H9 (cell line): Measurements from ENCODE around the gene FAM149B1. TPM values are rescaled to one million over a fixed set of nuclear protein-coding genes. Genes with fewer than 3 reads are reported as not detected.

Experiments
- DNase-seq: peaks from one replicate; pipeline ENCODE4 v3.0.0-alpha.2; 2017
- H2AFZ ChIP-seq: one replicate; pipeline ENCODE4 v1.6.1; 2013; ENCODE audit warnings: mild to moderate bottlenecking, low read length, control low read depth, moderate library complexity
- H2AK5ac ChIP-seq: 2 replicates; pipeline ENCODE4 v1.6.1; 2013; ENCODE audit warnings: low read length, control low read depth, mixed read lengths; ENCODE audit not compliant: insufficient read length
- H2BK120ac ChIP-seq: one replicate; pipeline ENCODE4 v1.6.1; 2013; ENCODE audit warnings: low read depth, mild to moderate bottlenecking, low read length, control low read depth, inconsistent platforms; ENCODE audit not compliant: poor library complexity, severe bottlenecking
- H2BK12ac ChIP-seq: 2 replicates; pipeline ENCODE4 v1.6.1; 2013; ENCODE audit warnings: low read length, control low read depth, mixed read lengths, low read depth; ENCODE audit not compliant: insufficient read length
- H2BK15ac ChIP-seq: 2 replicates; pipeline ENCODE4 v1.6.1; 2013; ENCODE audit warnings: low read depth, low read length, control low read depth
- H2BK20ac ChIP-seq: one replicate; pipeline ENCODE4 v1.6.1; 2013; ENCODE audit warnings: low read depth, mild to moderate bottlenecking, low read length, control low read depth, inconsistent platforms; ENCODE audit not compliant: poor library complexity, severe bottlenecking
- H2BK5ac ChIP-seq: 2 replicates; pipeline ENCODE4 v1.6.1; 2013; ENCODE audit warnings: low read length, control low read depth, mixed read lengths; ENCODE audit not compliant: insufficient read length
- H3K14ac ChIP-seq: 2 replicates; pipeline ENCODE4 v1.6.1; 2013; ENCODE audit warnings: low read length, control low read depth; ENCODE audit not compliant: insufficient read depth
- H3K18ac ChIP-seq: 2 replicates; pipeline ENCODE4 v1.6.1; 2013; ENCODE audit warnings: low read depth, mild to moderate bottlenecking, mixed read lengths, low read length, control low read depth; ENCODE audit not compliant: insufficient read length
- H3K23ac ChIP-seq: 2 replicates; pipeline ENCODE4 v1.6.1; 2013; ENCODE audit warnings: low read length, control low read depth, mixed read lengths, low read depth; ENCODE audit not compliant: insufficient read length
- H3K23me2 ChIP-seq: 2 replicates; pipeline ENCODE4 v1.6.1; 2013; ENCODE audit warnings: low read depth, mild to moderate bottlenecking, mixed read lengths, low read length, control low read depth; ENCODE audit not compliant: insufficient read length, poor library complexity, severe bottlenecking
- H3K27ac ChIP-seq: 2 replicates; pipeline ENCODE4 v1.5.1; 2013; ENCODE audit warnings: low read length, control low read depth, mixed read lengths, low read depth; ENCODE audit not compliant: insufficient read length
- H3K27me3 ChIP-seq: 2 replicates; pipeline ENCODE4 v1.6.1; 2013; ENCODE audit warnings: low read length, control low read depth, inconsistent platforms; ENCODE audit not compliant: insufficient read depth
- H3K4ac ChIP-seq: 2 replicates; pipeline ENCODE4 v1.6.1; 2013; ENCODE audit warnings: low read depth, mild to moderate bottlenecking, control low read depth, inconsistent platforms, low read length, moderate library complexity
- H3K4me1 ChIP-seq: 2 replicates; pipeline ENCODE4 v1.6.1; 2013; ENCODE audit warnings: low read length, control low read depth, inconsistent platforms; ENCODE audit not compliant: insufficient read depth
- H3K4me2 ChIP-seq: 2 replicates; pipeline ENCODE4 v1.6.1; 2013; ENCODE audit warnings: low read length, control low read depth, mixed read lengths; ENCODE audit not compliant: insufficient read length, insufficient read depth
- H3K56ac ChIP-seq: 2 replicates; pipeline ENCODE4 v1.6.1; 2013; ENCODE audit warnings: low read depth, mild to moderate bottlenecking, mixed read lengths, low read length, control low read depth; ENCODE audit not compliant: insufficient read length
- H3K79me1 ChIP-seq: 2 replicates; pipeline ENCODE4 v1.6.1; 2013; ENCODE audit warnings: low read depth, mild to moderate bottlenecking, moderate library complexity, low read length, control low read depth, inconsistent platforms; ENCODE audit not compliant: insufficient read depth, poor library complexity, severe bottlenecking
- H3K79me2 ChIP-seq: 2 replicates; pipeline ENCODE4 v1.6.1; 2013; ENCODE audit warnings: low read length, control low read depth, inconsistent platforms; ENCODE audit not compliant: insufficient read depth
- H3K9ac ChIP-seq: 2 replicates; pipeline ENCODE4 v1.6.1; 2013; ENCODE audit warnings: low read length, control low read depth, mixed read lengths; ENCODE audit not compliant: insufficient read length; ENCODE audit errors: extremely low read depth
- H3K9me3 ChIP-seq: one replicate; pipeline ENCODE4 v1.6.1; 2013; ENCODE audit warnings: low read depth, low read length, inconsistent platforms; ENCODE audit not compliant: control insufficient read depth
- H3T11ph ChIP-seq: one replicate; pipeline ENCODE4 v1.6.1; 2013; ENCODE audit warnings: mild to moderate bottlenecking, low read length, control low read depth, inconsistent platforms
- H4K20me1 ChIP-seq: one replicate; pipeline ENCODE4 v1.6.1; 2013; ENCODE audit not compliant: control insufficient read depth, insufficient read length, insufficient read depth
- H4K5ac ChIP-seq: 2 replicates; pipeline ENCODE4 v1.6.1; 2013; ENCODE audit warnings: low read depth, mild to moderate bottlenecking, mixed read lengths, low read length, control low read depth; ENCODE audit not compliant: insufficient read length
- H4K8ac ChIP-seq: replicated peaks from 2 replicates; pipeline ENCODE4 v1.6.1; 2013; ENCODE audit warnings: low read length, control low read depth, mixed read lengths, low read depth; ENCODE audit not compliant: insufficient read length
- H4K91ac ChIP-seq: 2 replicates; pipeline ENCODE4 v1.6.1; 2013; ENCODE audit warnings: low read depth, mild to moderate bottlenecking, moderate library complexity, mixed read lengths, low read length, control low read depth; ENCODE audit not compliant: insufficient read length
- H3K27ac Mint-ChIP-seq, 3 experiments: 2 replicates in 2 of 3; 3 replicates in 1 of 3; pipeline ENCODE4 v1.8.0; 2020 to 2021; ENCODE audit warnings: mixed read lengths in 3 of 3, mild to moderate bottlenecking in 1 of 3, moderate library complexity in 1 of 3
- H3K27me3 Mint-ChIP-seq: 2 replicates; pipeline ENCODE4 v1.8.0; 2021; ENCODE audit warnings: low read depth, mild to moderate bottlenecking, moderate library complexity, mixed read lengths
- H3K36me3 Mint-ChIP-seq, 3 experiments: 2 replicates in 2 of 3; 3 replicates in 1 of 3; pipeline ENCODE4 v1.8.0; 2020 to 2021; ENCODE audit warnings: low read depth in 3 of 3, mixed read lengths in 3 of 3; ENCODE audit not compliant: insufficient read depth in 1 of 3
- H3K4me1 Mint-ChIP-seq, 2 experiments: 2 replicates each; pipeline ENCODE4 v1.8.0; 2020; ENCODE audit warnings: mixed read lengths in 2 of 2
- H3K4me3 Mint-ChIP-seq, 2 experiments: 2 replicates in 1 of 2; 3 replicates in 1 of 2; pipeline ENCODE4 v1.8.0; 2020 to 2021; ENCODE audit warnings: mild to moderate bottlenecking in 2 of 2, mixed read lengths in 2 of 2, moderate library complexity in 1 of 2
- H3K9me3 Mint-ChIP-seq, 2 experiments: 2 replicates in 1 of 2; 3 replicates in 1 of 2; pipeline ENCODE4 v1.8.0; 2020; ENCODE audit warnings: mild to moderate bottlenecking in 2 of 2, mixed read lengths in 2 of 2, moderate library complexity in 1 of 2
- WGBS: extraction: QIAGEN DNeasy Blood & Tissue Kit; methylation state at CpG from one replicate; pipeline ENCODE4 v1.1.7; 2013; ENCODE audit warnings: missing lambda C conversion rate, low lambda C conversion rate, mixed read lengths; ENCODE audit not compliant: insufficient read length; ENCODE audit errors: extremely low coverage; 5-methylcytosine and 5-hydroxymethylcytosine counted together
- total RNA-seq: library from RNA; stranded (reverse); gene quantifications from 2 replicates; pipeline ENCODE4 v1.2.1, GENCODE V29; 2021
- TF ChIP-seq, protein P1 (sequence below): fragments of 200-600 bp; sonication (generic); conservative IDR thresholded peaks from 3 replicates; pipeline ENCODE4 v1.8.0; 2021; ENCODE audit warnings: antibody characterized with exemption, mild to moderate bottlenecking

FAM149B1 gene
- total RNA-seq, 1 experiment from 2014 or later, result 17.9 TPM

DNA sequence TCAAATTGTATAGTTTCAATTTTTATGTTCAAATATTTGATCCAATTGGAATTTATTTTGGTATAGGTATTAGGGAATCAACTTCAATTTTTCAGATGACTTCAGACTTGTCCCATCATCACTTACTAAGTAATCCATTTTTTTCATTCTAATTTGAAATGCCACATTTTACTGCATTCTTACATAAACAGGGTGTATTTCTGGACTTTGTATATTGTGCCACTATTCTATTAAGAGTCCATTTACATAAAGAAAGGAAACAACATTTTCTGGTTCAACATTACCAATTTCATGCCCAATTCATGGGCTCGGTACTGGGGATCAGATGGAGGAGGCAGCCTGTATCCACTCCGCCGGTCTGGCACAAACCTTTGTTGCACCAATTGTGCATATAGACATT is 15.9 kb upstream of the FAM149B1 start:
- no peak overlapping the region for H2BK15ac ChIP-seq
- H3K79me1 ChIP-seq, result no peaks in the 10 kb centered on the region
- H2BK12ac ChIP-seq, result no peak overlapping the region
- H2BK5ac ChIP-seq, result no peak overlapping the region
- WGBS, result no CpG with 5 or more reads among the region's 3 CpGs
- no peak overlapping the region for H3K9ac ChIP-seq
- H3K14ac ChIP-seq, result no peak overlapping the region
- no peak overlapping the region for H3K27ac ChIP-seq
- no peaks in the 10 kb centered on the region for H3K4me1 Mint-ChIP-seq
- no peak overlapping the region for H3K18ac ChIP-seq
- peaks cover 32 to 72% (median 45%) of the 10 kb centered on the region in 3 experiments for H3K36me3 Mint-ChIP-seq
- no peak overlapping the region for H2BK120ac ChIP-seq
- no peak overlapping the region for H3K4me2 ChIP-seq
- H3K23me2 ChIP-seq, result no peaks in the 10 kb centered on the region
- H2AFZ ChIP-seq, result no peak overlapping the region
- no peaks in the 10 kb centered on the region for H3K27me3 ChIP-seq
- H3K4me3 Mint-ChIP-seq, result no peak overlapping the region
- no peak overlapping the region for H2BK20ac ChIP-seq
- no peaks in the 10 kb centered on the region for H3K27me3 Mint-ChIP-seq
- H3K4ac ChIP-seq, result no peak overlapping the region
- no peaks in the 10 kb centered on the region for H3K9me3 ChIP-seq
- H3K27ac Mint-ChIP-seq, result no peak overlapping the region
- H3K79me2 ChIP-seq, result no peaks in the 10 kb centered on the region
- H2AK5ac ChIP-seq, result no peak overlapping the region
- H4K5ac ChIP-seq, result no peak overlapping the region
- H3K4me1 ChIP-seq, result no peaks in the 10 kb centered on the region
- no peak overlapping the region for H3T11ph ChIP-seq
- no peak for DNase-seq
- H3K56ac ChIP-seq, result no peak overlapping the region
- no peaks in the 10 kb centered on the region for H3K9me3 Mint-ChIP-seq
- H4K8ac ChIP-seq, result no peak overlapping the region
- H4K91ac ChIP-seq, result no peak overlapping the region
- TF ChIP-seq, protein P1, sequence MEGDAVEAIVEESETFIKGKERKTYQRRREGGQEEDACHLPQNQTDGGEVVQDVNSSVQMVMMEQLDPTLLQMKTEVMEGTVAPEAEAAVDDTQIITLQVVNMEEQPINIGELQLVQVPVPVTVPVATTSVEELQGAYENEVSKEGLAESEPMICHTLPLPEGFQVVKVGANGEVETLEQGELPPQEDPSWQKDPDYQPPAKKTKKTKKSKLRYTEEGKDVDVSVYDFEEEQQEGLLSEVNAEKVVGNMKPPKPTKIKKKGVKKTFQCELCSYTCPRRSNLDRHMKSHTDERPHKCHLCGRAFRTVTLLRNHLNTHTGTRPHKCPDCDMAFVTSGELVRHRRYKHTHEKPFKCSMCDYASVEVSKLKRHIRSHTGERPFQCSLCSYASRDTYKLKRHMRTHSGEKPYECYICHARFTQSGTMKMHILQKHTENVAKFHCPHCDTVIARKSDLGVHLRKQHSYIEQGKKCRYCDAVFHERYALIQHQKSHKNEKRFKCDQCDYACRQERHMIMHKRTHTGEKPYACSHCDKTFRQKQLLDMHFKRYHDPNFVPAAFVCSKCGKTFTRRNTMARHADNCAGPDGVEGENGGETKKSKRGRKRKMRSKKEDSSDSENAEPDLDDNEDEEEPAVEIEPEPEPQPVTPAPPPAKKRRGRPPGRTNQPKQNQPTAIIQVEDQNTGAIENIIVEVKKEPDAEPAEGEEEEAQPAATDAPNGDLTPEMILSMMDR, result no peak
- H4K20me1 ChIP-seq, result no peaks in the 10 kb centered on the region
- no peak overlapping the region for H3K23ac ChIP-seq
